Nephron (organoid): ENCODE results near the gene WDR81.
A peak's percentile ranks its signal among the peaks of the same experiment; 100 is the strongest.
"Not testable (repeated sequence)": the region's sequence is repeated elsewhere in the genome, so short reads cannot be mapped to it uniquely, and the experiment has no call there.

Experiments
- H3K27ac Mint-ChIP-seq, 3 experiments: 2 replicates each; pipeline ENCODE4 v1.8.0; 2020; ENCODE audit warnings: mixed read lengths in 3 of 3, mild to moderate bottlenecking in 2 of 3, moderate library complexity in 1 of 3
- H3K27me3 Mint-ChIP-seq: 2 replicates; pipeline ENCODE4 v1.8.0; 2021; ENCODE audit warnings: low read depth, mild to moderate bottlenecking, moderate library complexity, mixed read lengths
- H3K36me3 Mint-ChIP-seq: 2 replicates; pipeline ENCODE4 v1.8.0; 2020; ENCODE audit warnings: low read depth, mixed read lengths
- H3K4me1 Mint-ChIP-seq: 2 replicates; pipeline ENCODE4 v1.8.0; 2020; ENCODE audit warnings: mixed read lengths
- H3K4me3 Mint-ChIP-seq, 3 experiments: 2 replicates each; pipeline ENCODE4 v1.8.0; 2020; ENCODE audit warnings: mild to moderate bottlenecking in 3 of 3, mixed read lengths in 3 of 3, moderate library complexity in 2 of 3
- H3K9me3 Mint-ChIP-seq: 2 replicates; pipeline ENCODE4 v1.8.0; 2020; ENCODE audit warnings: mixed read lengths
- CTCF ChIP-seq, 3 experiments: fragments of 200-600 bp; sonication (generic); IDR thresholded peaks; one replicate each; pipeline ENCODE4 v1.5.0; 2021; ENCODE audit warnings: antibody characterized with exemption in 3 of 3; ENCODE audit not compliant: unreplicated experiment in 3 of 3

The WDR81 gene

GRCh38 chr17:1759529-1759928 is 35.0 kb downstream of the WDR81 start:
- Mint-ChIP-seq H3K4me1 (peaks cover 43% of the 10 kb centered on the region), H3K27me3 (peaks cover 16% of the 10 kb centered on the region), H3K9me3 (no peaks in the 10 kb centered on the region), H3K4me3 (no peak overlapping the region), H3K27ac (peak overlapping the region in 1 of 3 experiments; percentile 52), H3K36me3 (no peaks in the 10 kb centered on the region)
- TF ChIP-seq CTCF (IDR thresholded peaks at IDR 0.05; ENCODE audit: unreplicated experiment in 3 of 3), result no peak

- Mint-ChIP-seq H3K36me3 (no peaks in the 10 kb centered on the region), H3K9me3 (no peaks in the 10 kb centered on the region), H3K4me1 (peaks cover 34% of the 10 kb centered on the region), H3K27me3 (peaks cover 11% of the 10 kb centered on the region), H3K27ac (peak overlapping the region; percentile 83 to 98 (median 95)), H3K4me3 (peak overlapping the region; percentile 94 to 99 (median 97))
- no peak for TF ChIP-seq CTCF (IDR thresholded peaks at IDR 0.05; ENCODE audit: unreplicated experiment in 3 of 3)
Observed at GRCh38 chr17:1762233-1762900, 37.9 kb downstream of the WDR81 start.

GRCh38 chr17:1762901-1763898 is 38.7 kb downstream of the WDR81 start:
- Mint-ChIP-seq H3K4me1 (peaks cover 38% of the 10 kb centered on the region), H3K27me3 (peaks cover 11% of the 10 kb centered on the region), H3K27ac (peak overlapping the region; percentile 83 to 95 (median 91)), H3K4me3 (peak overlapping the region; percentile 94 to 99 (median 97)), H3K9me3 (no peaks in the 10 kb centered on the region), H3K36me3 (peaks cover 4% of the 10 kb centered on the region)
- TF ChIP-seq CTCF (IDR thresholded peaks at IDR 0.05; ENCODE audit: unreplicated experiment in 3 of 3), result no peak

GRCh38 chr17:1764284-1764683 is 39.8 kb downstream of the WDR81 start:
- Mint-ChIP-seq H3K27ac (peak overlapping the region; percentile 83 to 95 (median 91)), H3K4me3 (peak overlapping the region; percentile 94 to 99 (median 97)), H3K4me1 (peaks cover 38% of the 10 kb centered on the region), H3K36me3 (peaks cover 4% of the 10 kb centered on the region), H3K9me3 (no peaks in the 10 kb centered on the region), H3K27me3 (peaks cover 6% of the 10 kb centered on the region)
- no peak for TF ChIP-seq CTCF (IDR thresholded peaks at IDR 0.05; ENCODE audit: unreplicated experiment in 3 of 3)

- H3K36me3 Mint-ChIP-seq, H3K9me3 Mint-ChIP-seq: not testable (repeated sequence)
Observed at GRCh38 chr17:1764705-1765104, 40.2 kb downstream of the WDR81 start.

GRCh38 chr17:1765576-1765975 is 41.1 kb downstream of the WDR81 start:
- Mint-ChIP-seq H3K4me3 (no peak overlapping the region), H3K9me3 (no peaks in the 10 kb centered on the region), H3K27ac (peak overlapping the region in 1 of 3 experiments; percentile 9), H3K36me3 (peaks cover 9% of the 10 kb centered on the region), H3K4me1 (peaks cover 35% of the 10 kb centered on the region), H3K27me3 (peaks cover 6% of the 10 kb centered on the region)
- TF ChIP-seq CTCF (IDR thresholded peaks at IDR 0.05; ENCODE audit: unreplicated experiment in 3 of 3), result no peak

More at GRCh38 chr17:1764705-1765104, 40.2 kb downstream of the WDR81 start:
- Mint-ChIP-seq H3K4me3 (peak overlapping the region; percentile 94 to 99 (median 97)), H3K4me1 (peaks cover 38% of the 10 kb centered on the region), H3K27ac (peak overlapping the region; percentile 83 to 95 (median 91))
- not testable (repeated sequence) for H3K27me3 Mint-ChIP-seq
